A673 (cell line): Measurements from ENCODE around the gene WIPF3.

Experiments
- CTCF ChIP-seq: fragments of 300-800, 200-600 bp; sonication (generic); conservative IDR thresholded peaks from 2 replicates; pipeline ENCODE4 v1.5.1; 2017; ENCODE audit warnings: low read depth, mild to moderate bottlenecking, antibody characterized with exemption, low read length, moderate library complexity, mixed read lengths
- EZH2 ChIP-seq: fragments of 200-600 bp; sonication (generic); IDR thresholded peaks from 2 replicates; pipeline ENCODE4 v1.6.1; 2017; ENCODE audit warnings: borderline replicate concordance, low read depth, mild to moderate bottlenecking, mixed read lengths, antibody characterized with exemption, low read length; ENCODE audit not compliant: poor library complexity, severe bottlenecking

- TF ChIP-seq CTCF (no peak), EZH2 (no peak)
Measured at GRCh38 chr7:29805031-29805430, 1.3 kb upstream of the WIPF3 start.
